IPS-11a (cell line): ENCODE results near the gene SMC2.

ENCODE experiments used
- H3K4me3 ChIP-seq: one replicate; pipeline ENCODE4 v1.5.1; 2013; ENCODE audit warnings: low read depth, low read length, control low read depth

SMC2 gene

GRCh38 chr9:104099630-104100029 lies 5.5 kb downstream of the SMC2 start:
- H3K4me3 ChIP-seq = no peak overlapping the region

GRCh38 chr9:104104360-104104759 lies 10.3 kb downstream of the SMC2 start:
- H3K4me3 ChIP-seq = no peak overlapping the region

DNA sequence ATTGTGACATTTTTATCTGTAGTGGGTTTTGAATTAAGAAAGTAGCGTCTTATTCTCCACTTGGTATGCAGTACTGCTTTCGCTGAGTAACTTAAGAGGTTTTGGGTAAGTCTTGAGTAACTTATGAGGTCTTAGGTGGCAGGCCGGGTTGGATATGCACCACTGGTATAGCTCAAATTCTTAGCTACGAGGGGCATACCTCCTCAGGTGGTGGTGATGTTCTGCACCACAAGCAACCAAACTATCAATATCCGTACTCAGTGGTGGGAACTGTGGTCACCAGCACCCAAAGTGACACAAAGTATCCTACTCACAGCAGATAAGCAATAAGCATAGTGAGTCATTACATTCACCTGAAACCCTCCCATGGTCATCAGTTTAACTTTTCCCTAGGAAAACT lies 13.7 kb downstream of the SMC2 start:
- no peak overlapping the region for H3K4me3 ChIP-seq

GRCh38 chr9:104108315-104108714 lies 14.2 kb downstream of the SMC2 start:
- H3K4me3 ChIP-seq = no peak overlapping the region

DNA sequence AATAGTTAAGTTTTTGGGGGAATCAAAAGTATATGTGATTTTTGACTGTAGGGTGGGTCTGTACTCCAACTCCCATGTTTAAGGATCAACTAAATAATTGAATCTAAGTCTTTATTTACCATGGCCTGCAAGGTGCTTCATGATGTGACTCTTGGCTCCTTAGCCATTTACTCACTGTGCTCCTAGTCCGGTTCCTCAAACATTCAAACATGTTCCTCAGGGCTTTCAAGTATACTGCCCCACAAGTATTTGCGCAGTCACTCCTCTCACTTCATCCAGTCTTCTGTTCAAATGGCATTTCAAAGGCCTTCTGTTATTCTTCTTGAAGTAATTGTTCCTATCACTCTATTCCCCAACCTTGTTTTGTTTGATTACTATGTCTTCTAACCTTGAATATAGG lies 16.4 kb downstream of the SMC2 start:
- no peak overlapping the region for H3K4me3 ChIP-seq

- H3K4me3 ChIP-seq = no peak overlapping the region
These were observed 24.8 kb downstream of the SMC2 start for GRCh38 chr9:104118916-104119315.

- no peak overlapping the region for H3K4me3 ChIP-seq
These were observed 26.9 kb downstream of the SMC2 start for GRCh38 chr9:104121022-104121421.

GRCh38 chr9:104138243-104138868 lies 44.2 kb downstream of the SMC2 start:
- no peak overlapping the region for H3K4me3 ChIP-seq

- H3K4me3 ChIP-seq = no peak overlapping the region
These were observed 48.9 kb downstream of the SMC2 start for GRCh38 chr9:104142799-104143549.

DNA sequence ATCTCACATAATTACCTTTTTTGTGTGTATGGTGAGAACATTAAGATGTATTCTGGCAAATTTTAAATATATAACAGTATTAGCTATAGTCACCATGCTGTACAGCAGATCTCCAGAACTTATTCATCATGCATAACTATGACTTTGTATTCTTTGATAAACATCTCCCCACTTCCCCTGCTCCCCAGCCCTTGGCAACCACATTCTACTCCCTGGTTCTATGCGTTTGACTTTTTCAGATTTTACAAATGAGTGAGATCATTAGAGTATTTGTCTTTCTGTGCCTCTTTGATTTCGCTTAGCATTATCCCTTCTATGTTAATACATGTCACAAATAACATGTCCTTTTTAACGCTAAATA lies 49.4 kb downstream of the SMC2 start:
- no peak overlapping the region for H3K4me3 ChIP-seq

DNA sequence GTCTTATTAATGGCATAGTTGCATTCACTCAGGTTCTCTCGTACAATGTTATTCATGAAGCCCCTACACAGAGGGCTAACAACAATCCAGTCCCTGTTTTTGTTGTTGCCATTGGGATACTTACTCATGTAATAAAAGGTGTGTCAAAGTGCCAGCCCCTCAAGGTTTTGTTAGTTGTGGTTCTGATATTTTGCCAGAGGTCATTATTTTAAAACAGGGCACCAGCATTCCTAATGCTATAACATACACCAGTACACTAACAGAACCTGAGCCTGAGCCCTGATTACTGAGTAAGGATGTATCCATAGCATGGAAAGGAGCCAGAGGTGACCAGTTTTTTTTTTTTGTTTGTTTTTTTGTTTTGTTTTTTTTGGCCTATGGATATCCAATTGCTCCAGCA lies 50.2 kb downstream of the SMC2 start:
- no peak overlapping the region for H3K4me3 ChIP-seq

GRCh38 chr9:104173067-104173466 lies 79.0 kb downstream of the SMC2 start:
- no peak overlapping the region for H3K4me3 ChIP-seq

DNA sequence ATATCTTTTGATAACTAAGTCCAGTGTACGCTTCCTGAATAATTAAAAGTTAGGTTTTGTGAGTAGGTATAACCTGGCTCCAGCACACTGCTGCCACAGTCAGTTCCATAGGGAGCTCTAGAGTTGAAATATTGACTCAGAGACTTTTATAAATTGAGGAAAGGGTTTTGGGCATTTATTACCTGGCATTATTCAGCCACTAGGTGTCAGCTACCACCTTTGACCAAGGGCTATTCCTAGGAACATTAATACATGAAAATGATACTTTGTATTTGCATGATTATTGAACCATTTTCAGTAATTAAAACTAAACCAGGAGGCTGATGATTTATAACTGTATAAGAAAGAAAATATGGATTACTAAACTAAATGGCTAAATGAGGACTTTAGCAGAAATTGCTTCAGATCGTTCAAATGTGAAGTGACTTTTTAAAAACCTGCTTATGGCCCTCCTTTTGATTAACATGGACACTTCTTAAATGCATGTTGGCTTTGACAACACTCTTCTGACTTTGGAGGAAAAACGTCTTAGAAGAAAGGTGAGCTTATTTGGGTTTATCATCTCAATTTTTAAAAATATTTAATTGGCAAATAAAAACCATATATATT lies 83.0 kb downstream of the SMC2 start:
- no peak overlapping the region for H3K4me3 ChIP-seq

DNA sequence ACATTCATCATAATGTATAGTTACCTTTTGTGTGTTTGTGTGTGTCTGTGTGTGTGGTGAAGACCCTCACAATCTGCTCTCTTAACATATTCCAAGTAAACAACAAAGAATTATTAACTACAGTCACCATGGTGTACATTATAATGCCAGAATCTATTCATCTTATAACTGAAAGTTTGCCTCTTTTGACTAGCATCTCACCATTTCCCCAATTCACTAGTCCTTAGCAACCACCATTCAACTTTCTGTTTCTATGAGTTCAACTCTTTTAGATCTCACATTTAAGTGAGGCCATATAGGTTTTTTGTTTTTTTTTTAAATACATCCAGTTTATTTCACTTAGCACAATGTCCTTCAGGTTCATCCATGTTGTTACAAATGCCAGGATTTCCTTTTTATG lies 83.6 kb downstream of the SMC2 start:
- H3K4me3 ChIP-seq = no peak overlapping the region
